ENCODE data around the gene DTWD2. TPM values are rescaled to one million over a fixed set of nuclear protein-coding genes. Genes with fewer than 3 reads are reported as not detected.

Gene DTWD2
- total and polyA plus RNA-seq, 2 of the 4 experiments (the other 2 are of a cell fraction): 1.2 to 1.8 TPM

GRCh38 chr5:119019949-119020348, 31.6 kb upstream of the DTWD2 start:
- Histone ChIP-seq H2AK9ac (replicated peaks; ENCODE audit: low read depth, low read length, poor library complexity) (no peak overlapping the region), H4K20me1 (ENCODE audit: insufficient read depth, low read length) (no peaks in the 10 kb centered on the region), H2BK120ac (ENCODE audit: low read depth, low read length) (0 out of 2 replicates have a peak overlapping the region, but pooled peaks have one; percentile 40), H3K18ac (ENCODE audit: low read depth, low read length) (no peak overlapping the region), H3K27ac (ENCODE audit: insufficient read depth, low read length) (no peak overlapping the region), H2BK15ac (ENCODE audit: low read depth, low read length) (no peak overlapping the region), H3K79me1 (ENCODE audit: low read depth in 1 of 2, low read length in 2 of 2) (no peaks in the 10 kb centered on the region), H3K36me3 (ENCODE audit: control insufficient read depth, insufficient read depth, low read length) (no peaks in the 10 kb centered on the region), H3K4me2 (ENCODE audit: low read depth, low read length) (no peak overlapping the region), H3K9me3 (ENCODE audit: control insufficient read depth, insufficient read depth, low read length) (no peaks in the 10 kb centered on the region), H3K27me3 (ENCODE audit: control insufficient read depth, insufficient read depth, low read length) (no peaks in the 10 kb centered on the region), H4K8ac (ENCODE audit: low read depth in 2 of 2, low read length in 2 of 2) (no peak overlapping the region), H2AFZ (replicated peaks; ENCODE audit: low read length, poor library complexity) (peak overlapping the region; percentile 68), H3K9ac (ENCODE audit: low read depth, low read length) (no peak overlapping the region), H2BK5ac (ENCODE audit: low read depth, low read length, poor library complexity, severe bottlenecking) (no peak overlapping the region), H3K14ac (replicated peaks; ENCODE audit: low read depth, low read length) (no peak overlapping the region), H3K56ac (ENCODE audit: extremely low read depth, insufficient read depth, low read length) (no peak overlapping the region), H2AK5ac (ENCODE audit: low read depth, low read length) (no peak overlapping the region), H3K4me3 (ENCODE audit: insufficient read depth, low read depth, low read length) (no peak overlapping the region), H3K9me1 (ENCODE audit: insufficient read depth, low read length) (no peaks in the 10 kb centered on the region), H3K23ac (ENCODE audit: low read depth, low read length) (no peak overlapping the region), H3K4me1 (ENCODE audit: control insufficient read depth, insufficient read depth, low read length) (no peaks in the 10 kb centered on the region), H2BK20ac (ENCODE audit: low read depth, low read length) (no peak overlapping the region), H4K5ac (ENCODE audit: low read depth, low read length) (no peak overlapping the region), H3K4ac (ENCODE audit: low read depth, low read length) (no peak overlapping the region), H4K91ac (ENCODE audit: insufficient read depth, low read depth, low read length) (no peak overlapping the region)
- in situ Hi-C loops (cut with MboI; ENCODE audit: low sequenced_read_pairs): loop anchor here (10.0 kb wide), 1 partner anchor 395 kb away; no protein-coding TSS in a partner anchor
- TF ChIP-seq RAD21 (IDR thresholded peaks at IDR 0.05; ENCODE audit: low read length) (no peak), CEBPB (IDR thresholded peaks at IDR 0.05; ENCODE audit: low read depth, low read length) (no peak), SMC3 (IDR thresholded peaks at IDR 0.05; ENCODE audit: low read depth, low read length) (no peak), USF2 (IDR thresholded peaks at IDR 0.05; ENCODE audit: low read depth, low read length) (no peak), FOS (IDR thresholded peaks at IDR 0.05; ENCODE audit: low read depth, low read length) (no peak)
- CTCF ChIA-PET: interaction anchor here (0.7 to 1.0 kb wide), 3 partner anchors 158 to 341 kb away, joined by 3 to 7 read pairs (median 3); no protein-coding TSS in a partner anchor
- DNase-seq (no peak), ATAC-seq (ENCODE audit: low read depth) (no peak)
- intact Hi-C loops (cut with micrococcal nuclease): loop anchor here (5.0 to 10.0 kb wide), 2 partner anchors 245 to 317 kb away; no protein-coding TSS in a partner anchor
- WGBS, 2 experiments (ENCODE audit: extremely low coverage in 2 of 2, insufficient read length in 1 of 2): no CpG with 5 or more reads among the region's 7 CpGs
- dilution Hi-C loops (cut with HindIII; ENCODE audit: low sequenced_read_pairs, unreplicated experiment): no loop called here
- POLR2A ChIA-PET (ENCODE audit: unreplicated experiment): no interaction called here
- no TSS peak for BruUV-seq (replicated peaks)
